ENCODE results near the gene ADAMTS5. TPM values are rescaled to one million over a fixed set of nuclear protein-coding genes. Genes with fewer than 3 reads are reported as not detected.

The ADAMTS5 gene
- not detected in 2 replicates for total RNA-seq

DNA sequence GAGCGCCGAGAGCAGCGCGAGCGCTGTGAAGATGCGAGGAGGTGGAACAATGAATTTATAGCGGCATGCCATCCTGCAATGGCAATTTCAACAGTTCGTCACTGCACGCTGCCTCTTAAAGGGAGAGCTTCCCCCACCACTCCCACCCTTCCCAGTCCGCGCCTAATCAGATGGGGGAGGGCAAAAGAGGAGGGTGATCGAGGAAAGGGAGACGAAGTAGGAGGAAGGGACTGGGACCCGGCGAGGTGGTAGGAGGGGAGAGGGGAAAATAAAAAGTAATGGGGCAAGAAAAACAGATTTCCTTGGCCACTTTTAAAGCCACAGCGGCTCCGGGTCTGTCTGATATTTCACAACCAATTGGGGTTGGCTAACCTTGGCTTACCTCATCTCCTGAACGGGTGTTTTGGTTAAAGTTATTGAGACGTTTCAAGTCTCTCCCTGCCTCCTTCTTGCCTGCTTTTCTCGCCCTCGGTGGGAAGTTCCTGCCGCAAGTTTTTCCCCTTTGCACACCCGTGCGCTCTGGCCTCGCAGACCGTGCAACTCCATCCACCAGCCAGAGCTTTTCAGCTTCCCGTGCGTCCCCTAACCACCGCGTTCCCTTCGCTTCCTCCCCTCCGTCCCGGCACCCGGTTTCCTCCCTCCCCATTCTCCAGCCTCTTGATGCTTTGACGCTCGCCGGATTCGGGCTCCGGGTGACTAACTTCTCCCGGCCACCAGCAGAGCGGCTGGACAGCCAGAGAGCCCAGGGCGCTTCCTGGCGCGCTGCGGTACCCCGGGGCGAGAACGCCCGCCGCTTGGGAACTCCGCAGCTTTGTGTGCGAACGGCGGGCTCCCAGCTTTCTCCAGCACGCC, at the start of gene ADAMTS5:
Gene ADAMTS5 (minus strand): TSS at position 27 of the 852 bp plus-strand sequence. CDS start 697 bp downstream, outside the sequence.
- DNase-seq (ENCODE audit: low read depth, low spot score) = no peak

GRCh38 chr21:27001526-27001925, 34.6 kb upstream of the ADAMTS5 start:
- DNase-seq (ENCODE audit: low read depth, low spot score) = no peak

GRCh38 chr21:26983576-26983975, 16.7 kb upstream of the ADAMTS5 start:
- no peak for DNase-seq (ENCODE audit: low read depth, low spot score)

- DNase-seq (ENCODE audit: low read depth, low spot score) = no peak
Measured at GRCh38 chr21:26982767-26983166, 15.9 kb upstream of the ADAMTS5 start.

DNA sequence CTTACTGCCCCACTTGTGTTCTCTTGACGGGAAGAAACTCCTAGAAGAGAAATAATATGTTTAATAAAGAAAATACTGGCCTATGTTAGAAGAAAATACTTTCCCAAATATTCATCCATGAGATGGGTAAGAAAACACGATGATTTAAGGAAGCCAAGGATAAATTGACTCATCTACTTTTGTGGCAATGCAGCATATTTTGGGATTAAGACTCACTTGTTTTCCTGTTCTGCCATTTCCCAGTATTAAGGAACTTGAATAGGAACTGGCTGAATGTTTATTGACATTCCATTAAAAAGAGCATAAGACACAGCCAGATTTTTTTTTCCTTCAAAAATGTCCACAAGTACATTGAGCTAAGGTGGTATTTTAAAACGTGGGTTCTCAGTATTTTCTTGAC, 10.9 kb upstream of the ADAMTS5 start:
- DNase-seq (ENCODE audit: low read depth, low spot score) = no peak

DNA sequence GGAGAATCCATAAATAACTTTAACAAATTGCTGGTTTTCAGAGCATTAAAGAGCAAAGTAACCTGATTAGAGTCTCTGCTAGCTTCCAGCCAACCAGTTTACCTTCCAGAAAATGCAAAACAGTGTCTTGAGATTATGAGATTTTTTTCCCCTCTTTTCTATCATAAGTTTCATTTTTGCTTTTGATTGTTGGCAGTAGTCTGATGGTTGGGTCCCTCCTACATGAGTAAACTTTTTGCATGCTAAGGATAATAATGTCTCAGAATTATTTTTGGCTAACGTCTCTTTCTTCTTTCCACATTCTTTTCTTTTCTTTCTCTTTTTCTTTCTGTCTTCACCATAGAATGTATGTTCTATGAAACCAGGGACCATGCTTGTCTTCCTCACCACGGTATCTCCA, 6.3 kb upstream of the ADAMTS5 start:
- no peak for DNase-seq (ENCODE audit: low read depth, low spot score)

- DNase-seq (ENCODE audit: low read depth, low spot score) = no peak
Measured at GRCh38 chr21:26972192-26972591, 5.3 kb upstream of the ADAMTS5 start.

DNA sequence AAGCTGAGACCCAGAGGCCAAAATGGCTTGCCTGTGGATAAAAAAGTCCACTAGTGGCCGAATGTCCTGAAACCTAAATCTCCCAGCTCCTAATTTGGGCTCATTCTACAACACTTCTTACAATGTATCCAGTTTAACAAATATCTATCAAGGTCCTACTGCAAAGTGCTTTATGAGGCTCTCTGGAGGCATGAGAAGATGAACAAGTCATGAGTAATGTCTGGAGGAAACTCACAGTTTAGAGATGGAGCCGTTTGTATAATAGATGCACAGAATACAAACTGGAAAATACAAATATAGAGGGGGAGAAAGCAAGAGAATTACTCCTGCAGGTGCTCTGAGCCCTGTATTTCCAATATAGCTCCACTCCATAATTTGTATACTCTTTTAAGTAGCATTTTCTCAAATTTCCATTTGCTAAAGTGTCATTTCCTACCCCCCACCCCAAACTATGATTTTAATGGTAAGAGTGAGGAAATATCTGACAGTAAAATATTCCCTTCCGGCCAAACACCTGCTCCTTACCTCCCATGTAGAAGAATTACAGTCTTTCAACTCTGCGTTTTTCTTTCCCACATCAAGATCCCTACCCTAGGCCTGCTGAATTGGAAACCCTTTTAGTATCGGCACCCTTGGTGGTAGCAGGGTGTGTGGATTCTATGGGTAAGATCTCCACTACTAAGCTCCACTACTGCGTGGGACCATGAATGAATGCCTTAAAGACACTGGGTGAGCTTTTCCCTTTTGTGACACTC, 3.3 kb upstream of the ADAMTS5 start:
- DNase-seq (ENCODE audit: low read depth, low spot score) = no peak

DNA sequence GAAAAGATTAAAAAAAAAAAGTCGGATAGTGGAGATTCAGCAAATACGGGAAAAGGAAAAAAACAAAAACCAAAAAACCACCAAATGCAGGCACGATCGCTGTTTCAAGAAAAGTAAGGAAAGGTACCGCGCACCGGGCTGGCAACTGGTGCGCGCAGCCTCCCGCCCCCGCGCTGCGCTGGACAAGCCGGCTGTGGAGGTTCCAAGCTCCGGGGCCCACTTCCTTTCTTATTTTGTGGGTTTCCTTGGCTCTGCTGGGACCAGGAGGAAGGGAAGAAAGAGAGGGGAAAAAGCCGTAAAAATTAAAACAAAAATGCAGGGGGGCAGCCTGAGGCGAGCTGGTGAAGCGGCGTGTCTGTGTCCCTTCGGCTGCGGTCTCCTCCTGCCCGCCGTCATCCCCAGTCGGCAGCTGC, 233 bp downstream of the ADAMTS5 start:
- DNase-seq (ENCODE audit: low read depth, low spot score) = no peak

DNA sequence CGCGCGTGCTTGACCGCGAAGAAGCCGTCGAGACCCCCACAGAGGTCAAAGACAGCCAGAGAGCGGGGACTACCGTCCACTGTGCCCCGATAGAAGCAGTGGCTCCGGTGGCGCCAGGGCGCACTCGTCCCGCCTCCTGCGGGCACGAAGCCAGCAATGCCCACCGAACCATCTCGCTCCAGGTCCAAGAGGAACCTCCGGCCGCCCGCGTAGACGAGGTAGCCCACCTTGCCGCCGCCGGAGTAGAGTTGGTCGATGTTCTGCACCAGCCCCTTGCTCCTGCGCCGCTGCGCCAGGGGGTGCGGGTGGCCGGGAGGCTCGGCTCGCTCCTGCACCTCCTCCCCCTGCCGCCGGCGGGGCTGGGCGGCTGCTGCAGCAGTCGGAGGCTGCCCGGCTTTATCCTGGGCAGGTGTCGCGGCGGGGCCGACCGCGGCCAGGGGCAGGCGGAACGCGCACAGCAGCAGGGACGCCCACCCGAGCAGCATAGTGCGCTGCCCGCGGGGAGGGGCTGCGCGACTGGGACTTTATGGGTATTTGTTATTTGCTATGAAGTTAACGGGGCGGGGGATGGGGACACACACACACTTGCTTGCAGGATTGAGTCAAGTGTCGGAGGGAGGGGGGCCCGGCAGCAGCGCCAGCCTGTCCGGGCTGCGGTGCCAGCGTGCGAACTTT, 844 bp downstream of the ADAMTS5 start:
- DNase-seq (ENCODE audit: low read depth, low spot score) = no peak

DNA sequence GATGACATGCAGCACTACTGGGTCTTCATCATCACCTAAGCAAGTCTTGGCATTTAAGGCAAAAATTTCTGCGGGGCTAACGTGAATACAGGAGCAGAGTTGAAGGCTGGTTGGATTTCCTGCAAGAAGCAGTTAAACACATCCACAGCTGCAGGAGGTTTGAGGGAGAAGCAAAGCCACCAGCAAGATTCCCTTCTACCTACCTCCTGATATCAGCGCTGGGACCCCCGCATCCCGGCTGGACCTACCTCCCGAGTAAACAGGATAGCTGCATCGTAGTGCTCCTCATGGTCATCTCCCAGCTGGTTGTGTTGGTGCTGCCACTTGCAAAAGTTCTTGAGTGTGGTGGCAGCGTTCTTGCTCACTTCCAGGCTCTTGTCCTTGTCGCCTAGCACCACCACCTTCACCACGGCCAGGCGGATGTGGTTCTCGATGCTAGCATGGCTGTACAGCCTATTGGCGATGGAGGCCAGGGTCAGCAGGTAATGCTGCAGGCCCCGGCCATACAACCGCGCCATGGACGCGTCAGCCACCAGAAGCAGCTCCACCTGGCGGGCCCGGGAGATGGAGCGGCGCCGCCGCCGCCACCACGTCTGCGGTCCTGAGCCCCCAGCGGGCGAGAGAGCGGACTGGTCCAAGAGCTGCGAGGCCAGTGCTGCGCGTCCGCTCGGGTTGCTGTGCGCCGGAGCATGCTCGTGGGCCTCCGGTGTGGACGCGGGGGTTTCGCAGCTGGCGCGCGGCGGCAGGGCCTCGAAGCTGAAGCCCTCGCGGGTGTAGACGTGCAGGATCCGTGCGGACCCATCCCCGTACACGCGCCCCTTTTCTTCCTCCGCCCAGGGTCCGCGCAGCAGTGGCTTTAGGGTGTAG, 1.6 kb downstream of the ADAMTS5 start:
- DNase-seq (ENCODE audit: low read depth, low spot score) = no peak

- no peak for DNase-seq (ENCODE audit: low read depth, low spot score)
Measured at GRCh38 chr21:26964170-26964778, 2.6 kb downstream of the ADAMTS5 start.

DNA sequence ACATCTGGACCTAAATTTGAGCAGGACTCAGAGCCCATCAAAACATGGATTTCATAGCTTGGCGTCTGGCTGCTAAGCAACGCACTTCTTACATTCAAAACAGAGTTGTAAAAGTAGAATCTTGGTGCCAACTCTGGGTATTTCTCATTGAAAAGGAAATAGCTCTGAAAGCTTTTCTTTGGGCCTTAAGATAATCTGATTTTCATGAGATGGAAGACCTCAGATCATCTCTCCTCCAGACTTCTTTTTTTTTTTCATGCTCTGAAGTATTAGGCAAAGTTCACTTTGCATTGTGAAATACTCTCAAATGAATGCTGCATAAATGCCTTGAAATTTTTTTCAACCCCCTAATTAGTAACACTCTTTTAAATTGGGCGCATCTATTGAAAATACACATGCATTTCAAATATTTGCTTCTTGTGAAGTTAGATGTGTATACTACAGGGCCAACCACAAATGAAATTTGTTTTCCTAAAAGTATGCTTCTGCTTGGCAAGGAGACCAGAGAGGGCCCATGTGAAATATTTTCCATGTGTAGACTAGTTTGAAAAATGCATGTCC, 4.2 kb downstream of the ADAMTS5 start:
- no peak for DNase-seq (ENCODE audit: low read depth, low spot score)

- no peak for DNase-seq (ENCODE audit: low read depth, low spot score)
Measured at GRCh38 chr21:26961698-26962097, 5.2 kb downstream of the ADAMTS5 start.

DNA sequence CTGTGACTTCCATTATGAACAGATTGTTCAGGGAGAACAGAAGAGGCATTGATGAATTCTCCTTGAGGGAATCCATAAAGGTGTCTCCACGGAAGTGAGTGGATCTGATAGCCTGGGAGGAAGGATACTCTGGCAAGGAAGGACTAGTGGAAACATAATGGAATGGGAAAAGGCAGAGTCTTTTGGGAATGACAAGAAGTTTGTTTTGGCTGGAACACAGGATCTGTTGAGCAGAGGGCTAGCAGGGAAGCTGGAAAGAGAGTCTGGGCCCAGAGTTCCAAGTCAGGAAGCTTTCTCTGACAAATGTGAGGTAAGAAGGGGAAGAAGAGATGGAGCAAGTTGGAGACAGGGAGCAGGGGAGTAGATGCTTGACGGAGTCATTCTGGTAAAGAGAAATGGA, 8.1 kb downstream of the ADAMTS5 start:
- no peak for DNase-seq (ENCODE audit: low read depth, low spot score)

DNA sequence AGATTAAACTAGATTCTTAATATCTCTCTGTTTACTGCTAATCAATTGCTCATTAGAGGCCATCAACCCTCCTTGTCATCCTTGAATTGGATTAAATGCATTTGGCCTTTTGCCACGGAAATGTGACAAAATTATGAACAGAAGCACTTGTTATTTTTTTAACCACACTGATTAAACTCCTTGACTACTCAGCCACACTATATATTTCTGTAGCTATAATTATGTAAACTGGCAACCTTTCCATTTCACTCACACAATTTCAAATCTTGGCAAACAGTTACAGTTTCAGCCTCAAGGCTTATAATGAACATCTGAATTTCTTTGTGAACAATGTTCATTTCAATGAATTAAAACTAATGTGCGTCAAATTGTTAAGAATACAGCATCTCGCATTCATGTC, 10.1 kb downstream of the ADAMTS5 start:
- DNase-seq (ENCODE audit: low read depth, low spot score) = no peak

- no peak for DNase-seq (ENCODE audit: low read depth, low spot score)
Measured at GRCh38 chr21:26956216-26956615, 10.7 kb downstream of the ADAMTS5 start.

GRCh38 chr21:26954662-26955121, 12.2 kb downstream of the ADAMTS5 start:
- no peak for DNase-seq (ENCODE audit: low read depth, low spot score)

- DNase-seq (ENCODE audit: low read depth, low spot score) = no peak
Measured at GRCh38 chr21:26952374-26953066, 14.4 kb downstream of the ADAMTS5 start.

- DNase-seq (ENCODE audit: low read depth, low spot score) = no peak
Measured at GRCh38 chr21:26949830-26950229, 17.1 kb downstream of the ADAMTS5 start.
